Stimulated activated CD8-positive, alpha-beta memory T cell treated with anti-CD3 and anti-CD28 coated beads, Interleukin-4, amount 100 ng/mL, for 4 hours (primary cell): ENCODE data around the gene HUS1.
"Not testable (repeated sequence)": the region's sequence is repeated elsewhere in the genome, so short reads cannot be mapped to it uniquely, and the experiment has no call there.

Experiments used
- DNase-seq, 2 donors: peaks; one replicate each; pipeline ENCODE4 v3.0.0-alpha.2; 2020; ENCODE audit warnings: low read depth in 2 of 2, low spot score in 1 of 2

Gene HUS1

DNA sequence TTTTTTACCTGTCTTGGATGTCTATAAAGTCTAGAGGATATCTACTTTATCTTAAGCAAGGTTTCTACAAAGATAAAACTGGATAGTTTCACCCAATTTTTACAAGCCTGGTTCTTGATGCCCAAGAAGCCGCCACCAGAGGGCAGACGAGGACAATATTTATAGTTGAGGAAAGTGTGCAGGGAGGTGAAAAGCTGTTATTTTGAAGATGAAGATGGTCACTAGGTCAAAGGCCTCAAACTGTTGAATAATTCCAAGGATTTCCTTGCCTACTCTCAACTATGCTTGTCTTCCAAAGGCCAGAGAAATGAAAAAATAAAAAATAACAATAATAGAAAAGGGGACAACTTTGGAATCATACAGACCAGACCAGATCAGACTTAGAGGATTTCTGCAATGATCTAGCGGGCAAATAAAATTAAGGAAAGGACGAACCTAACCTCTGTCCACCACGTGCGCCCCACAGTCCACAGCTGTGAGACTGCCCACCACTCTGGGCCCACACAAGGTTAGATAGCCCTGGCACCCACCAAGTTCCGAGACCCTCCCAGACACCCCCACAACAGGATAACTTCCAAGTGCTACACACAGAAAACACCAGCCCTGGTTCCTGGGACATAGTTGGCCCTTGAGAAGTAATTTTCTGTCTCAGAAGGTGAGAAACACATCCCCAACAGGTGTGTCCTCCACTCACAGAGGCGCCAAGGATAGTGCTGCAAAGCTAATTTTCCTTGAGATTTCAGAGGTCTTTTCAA, 34.0 kb downstream of the HUS1 start:
- peak; percentile 17 to 65 for DNase-seq

DNA sequence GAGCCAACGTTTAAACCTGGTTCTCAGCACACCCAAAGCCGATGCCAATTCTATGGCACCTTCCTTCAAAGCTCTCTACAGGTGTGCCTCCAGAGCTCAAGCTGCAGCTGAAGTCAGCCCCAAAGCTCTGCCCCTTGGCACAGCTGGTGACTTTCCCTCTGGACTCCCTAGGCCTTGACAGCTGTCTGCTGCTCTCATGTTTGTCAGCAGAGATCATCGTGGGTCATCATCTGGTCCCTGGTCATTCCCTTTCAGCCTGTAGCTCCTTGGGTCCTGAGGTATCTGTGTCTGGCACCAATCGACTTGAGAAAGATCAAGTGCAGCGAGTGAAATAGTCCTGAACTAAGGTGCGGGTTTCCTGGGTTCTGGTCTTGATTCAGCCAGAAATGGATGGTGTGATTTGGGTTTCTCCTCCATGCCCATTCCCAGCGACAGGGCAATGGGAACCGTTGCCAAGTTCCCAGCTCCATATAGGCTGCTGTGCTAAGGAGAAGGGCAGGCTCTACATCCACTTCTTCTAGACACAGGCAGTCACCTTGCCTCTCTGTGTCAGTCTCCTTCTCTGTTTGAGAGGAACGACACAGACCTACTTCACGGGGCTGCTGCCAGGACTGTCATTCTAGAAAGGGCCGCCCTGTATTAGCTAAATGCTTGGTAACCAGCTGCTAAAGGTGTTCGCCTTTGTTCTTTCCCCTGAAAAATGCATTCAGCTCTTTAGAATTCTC, 34.7 kb downstream of the HUS1 start:
- no peak for DNase-seq

GRCh38 chr7:47943676-47944474, 35.5 kb downstream of the HUS1 start:
- no peak for DNase-seq

DNA sequence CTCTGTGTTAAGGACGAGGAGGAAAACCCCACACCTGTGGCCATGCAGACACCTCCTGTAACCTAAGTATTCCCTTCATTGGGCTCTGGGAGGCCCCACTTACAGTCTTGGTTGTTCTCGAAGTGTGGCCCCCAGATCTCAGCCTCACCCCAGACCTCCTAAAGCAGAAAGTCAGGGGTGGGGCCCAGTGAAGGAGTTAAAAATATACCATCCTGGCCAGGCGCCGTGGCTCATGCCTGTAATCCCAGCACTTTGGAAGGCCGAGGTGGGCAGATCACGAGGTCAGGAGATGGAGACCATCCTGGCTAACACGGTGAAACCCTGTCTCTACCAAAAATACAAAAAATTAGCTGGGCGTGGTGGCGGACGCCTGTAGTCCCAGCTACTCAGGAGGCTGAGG, 36.8 kb downstream of the HUS1 start:
- not testable (repeated sequence) for DNase-seq

- DNase-seq = no peak
These were observed 37.3 kb downstream of the HUS1 start for GRCh38 chr7:47942132-47942531.

GRCh38 chr7:47941136-47941844, 38.1 kb downstream of the HUS1 start:
- DNase-seq = no peak

DNA sequence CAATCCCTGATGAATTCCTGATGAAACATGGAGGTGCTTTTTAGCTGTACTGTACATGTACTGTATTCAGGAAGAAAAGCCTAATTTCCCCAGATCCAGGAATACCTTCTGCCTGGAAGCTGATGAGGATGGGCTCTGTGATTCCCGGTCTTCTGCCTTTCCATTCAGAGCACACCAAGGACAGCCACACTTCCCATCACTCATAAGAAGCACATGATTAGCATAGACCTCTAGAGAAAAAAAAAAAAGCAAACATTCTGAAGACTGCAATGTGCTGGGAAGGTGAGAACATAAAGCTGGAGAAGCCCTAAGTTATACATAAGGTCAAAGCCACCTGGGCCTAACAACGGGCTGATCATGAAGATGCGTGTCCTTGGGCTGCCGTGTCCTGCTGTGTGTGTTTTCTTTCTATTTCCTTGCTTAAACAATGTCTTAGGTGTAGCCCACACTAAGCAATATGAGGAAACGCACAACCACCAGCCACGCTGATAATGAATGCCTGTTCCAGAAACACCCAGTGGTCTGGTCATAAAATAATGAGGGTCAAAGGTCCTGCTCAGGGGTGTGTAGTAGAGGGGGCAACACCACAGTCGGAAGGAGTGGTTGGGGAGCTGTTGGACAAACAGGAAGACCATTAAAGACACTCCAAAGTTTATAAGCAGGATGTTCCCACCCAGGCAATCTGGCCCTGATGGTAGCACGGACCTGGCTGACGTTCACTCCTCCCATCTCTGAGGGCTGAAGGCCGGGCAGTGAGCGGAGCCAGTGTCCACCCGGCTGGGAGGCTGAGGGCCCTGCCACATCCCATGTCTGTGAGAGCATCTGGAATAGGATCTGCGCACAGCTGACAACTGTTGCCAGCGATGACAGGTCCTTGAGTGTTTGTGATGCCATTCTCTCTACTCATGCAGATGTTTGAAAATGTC, 39.1 kb downstream of the HUS1 start:
- DNase-seq = no peak

DNA sequence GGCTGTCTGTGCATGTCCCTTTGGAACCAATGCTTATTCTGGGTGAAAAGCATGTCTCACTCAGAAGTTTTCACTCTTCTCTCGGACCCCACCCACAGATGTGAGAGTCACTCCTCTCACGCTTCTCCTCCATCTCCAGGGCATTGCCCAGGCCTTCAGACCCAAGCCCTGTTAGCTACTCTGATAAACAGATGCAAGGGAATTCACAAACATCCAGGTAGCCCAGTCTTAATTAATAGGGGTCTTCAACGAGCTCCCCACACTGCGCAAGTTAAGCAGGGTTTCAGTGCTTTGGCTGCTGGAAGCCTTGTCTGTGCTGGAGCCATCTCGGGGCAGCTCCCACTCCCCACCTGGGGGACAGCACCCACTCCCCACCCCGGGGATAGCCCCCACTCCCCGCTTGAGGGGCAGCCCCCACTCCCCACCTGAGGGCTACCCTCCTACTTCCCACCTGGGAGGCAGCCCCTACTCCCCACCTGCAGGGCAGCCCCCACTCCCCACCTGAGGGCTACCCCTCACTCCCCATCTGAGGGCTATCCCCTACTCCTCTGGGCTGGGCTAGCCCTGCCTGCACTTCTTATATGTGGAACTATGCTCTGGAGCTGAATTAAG, 39.9 kb downstream of the HUS1 start:
- no peak for DNase-seq

- DNase-seq = no peak
These were observed 40.7 kb downstream of the HUS1 start for GRCh38 chr7:47938574-47939165.

- DNase-seq = no peak
These were observed 41.5 kb downstream of the HUS1 start for GRCh38 chr7:47937711-47938573.

DNA sequence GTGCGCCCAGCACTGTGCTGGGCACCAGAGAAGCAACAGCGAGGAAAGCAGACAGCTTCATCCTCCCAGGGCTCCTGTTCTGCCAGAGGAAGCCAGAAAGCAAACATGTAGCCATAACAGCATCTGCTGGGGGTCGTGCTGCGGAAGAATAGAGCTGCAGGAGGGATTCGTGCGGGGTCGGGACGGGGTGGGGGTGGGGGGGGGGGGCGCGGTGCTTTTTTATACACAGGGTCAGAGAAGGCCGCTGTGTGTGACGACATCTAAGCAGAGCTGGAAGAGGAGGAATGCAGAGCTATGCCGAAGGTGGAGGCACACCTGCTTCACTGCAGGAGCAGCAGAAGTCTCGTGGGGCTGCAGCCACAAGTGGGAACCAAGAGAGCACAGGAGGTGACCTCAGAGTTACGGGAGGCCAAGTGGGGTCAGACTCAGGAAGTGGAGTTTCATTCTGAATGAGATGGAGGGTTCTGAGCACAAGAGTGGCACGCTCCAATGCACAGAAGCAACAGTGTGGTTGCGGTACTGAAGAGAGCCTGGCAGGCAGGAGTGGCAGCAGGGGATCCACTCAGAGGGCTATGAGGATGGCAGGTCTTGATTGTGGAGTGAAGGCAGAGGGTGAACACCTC, 42.2 kb downstream of the HUS1 start:
- DNase-seq = no peak

DNA sequence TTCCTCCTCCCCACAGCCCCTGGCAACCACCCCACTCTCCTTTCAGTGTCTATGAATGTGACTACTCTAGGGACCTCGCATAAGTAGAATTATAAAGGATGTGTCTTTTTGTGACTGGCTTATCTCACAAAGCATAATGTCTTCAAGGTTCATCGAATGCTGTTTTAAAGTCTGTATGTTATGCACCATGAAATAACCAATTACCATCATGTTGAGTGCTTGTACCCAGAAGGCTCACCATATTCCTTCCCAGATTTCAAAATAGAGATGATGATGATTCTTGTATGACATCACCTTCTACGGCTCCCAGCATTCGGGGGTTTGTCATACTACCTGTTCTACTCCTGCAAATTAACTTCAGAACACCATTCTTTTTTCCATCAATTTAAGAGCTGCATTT, 43.1 kb downstream of the HUS1 start:
- no peak for DNase-seq

- DNase-seq = no peak
These were observed 44.1 kb downstream of the HUS1 start for GRCh38 chr7:47935336-47935735.

- no peak for DNase-seq
These were observed 44.6 kb downstream of the HUS1 start for GRCh38 chr7:47934831-47935230.

GRCh38 chr7:47933215-47933614, 46.2 kb downstream of the HUS1 start:
- no peak for DNase-seq

- no peak for DNase-seq
These were observed 46.9 kb downstream of the HUS1 start for GRCh38 chr7:47932466-47933037.

GRCh38 chr7:47932016-47932415, 47.4 kb downstream of the HUS1 start:
- no peak for DNase-seq
